Measurements from ENCODE around the gene DCAF4.

- no peak for TF ChIP-seq CTCF (IDR thresholded peaks at IDR 0.05)
- TF ChIP-seq POLR2A (IDR thresholded peaks at IDR 0.05) = no peak
Measured at GRCh38 chr14:72999316-72999715, 73.1 kb downstream of the DCAF4 start.

Data from breast epithelium (tissue), 3 donors.